Pancreas (tissue), 10 donors: Measurements from ENCODE around the gene RABEPK. TPM values are rescaled to one million over a fixed set of nuclear protein-coding genes. Genes with fewer than 3 reads are reported as not detected.

Experiments
- ATAC-seq, 4 donors: fragments of 200-7000 bp; cut with Tn5 transposase; one replicate each; pipeline versions ENCODE4 v1.8.0 to v1.9.1; 2020; ENCODE audit warnings: mild to moderate bottlenecking in 4 of 4, moderate library complexity in 4 of 4
- DNase-seq, 6 donors: peaks; one replicate each; pipeline ENCODE4 v3.0.0-alpha.2; 2020
- FAIRE-seq: peaks from 2 replicates; lab custom pipeline; 2012; peaks lifted over from hg19 to GRCh38; lab: Jason Lieb, UNC
- H3K27ac ChIP-seq, 4 donors: fragments of 200-600 bp; sonication (generic); 1 replicate in 3 of 4; 2 replicates in 1 of 4; pipeline versions ENCODE4 v1.5.0 to v1.8.0; 2020
- H3K27me3 ChIP-seq, 4 donors: fragments of 200-600 bp; one replicate each; pipeline ENCODE4 v1.8.0; 2021
- H3K36me3 ChIP-seq, 3 donors: fragments of 200-600 bp; sonication (generic) in 1 of 3; one replicate each; pipeline versions ENCODE4 v1.5.0 to v1.8.0; 2020 to 2021
- H3K4me1 ChIP-seq, 3 donors: fragments of 200-600 bp; one replicate each; pipeline ENCODE4 v1.8.0; 2021
- H3K4me3 ChIP-seq, 4 donors: fragments of 200-600 bp; sonication (generic) in 2 of 4; one replicate each; pipeline versions ENCODE4 v1.5.0 to v1.8.0; 2020 to 2021
- H3K9me3 ChIP-seq, 4 donors: fragments of 200-600 bp; one replicate each; pipeline ENCODE4 v1.8.0; 2021
- WGBS, 2 donors: extraction: QIAGEN DNeasy Blood & Tissue Kit; methylation state at CpG; one replicate each; pipeline ENCODE4 v1.1.7; 2013; 5-methylcytosine and 5-hydroxymethylcytosine counted together
- intact Hi-C, 3 donors: fragments of 100-400 bp; cut with DNase I; formaldehyde crosslinking; loops; one replicate each; pipeline versions ENCODE4 v1.11.1 to v1.14.2; 2022
- polyA plus RNA-seq, 2 donors: library from polyadenylated mRNA; stranded (reverse); fragments of 200-250 nt; gene quantifications; one replicate each; pipeline ENCODE4 v1.2.3, GENCODE V29; 2013
- total RNA-seq, 6 donors: library from RNA; stranded (reverse); fragmentation: NEBNext Ultra II Directional in 4 of 6; extraction: Animal tissue kit (Norgen Biotek cat#: 25700) in 4 of 6; gene quantifications; one replicate each; pipeline versions ENCODE4 v1.2.1 to v1.2.4, GENCODE V29; 2021 to 2023
- TF ChIP-seq, protein P1 (sequence below), 4 donors: fragments of 200-600 bp; sonication (generic) in 3 of 4; IDR thresholded peaks; one replicate each; pipeline versions ENCODE4 v1.5.0 to v1.8.0; 2021; ENCODE audit warnings: antibody characterized with exemption in 4 of 4
- donor health status: healthy with polysubstance abuse.
- donor health status: DM: no; HTN: no; CAD: no; lungs with moderate emphysema.
- donor health status: DM: no; HTN: no; CAD: no.
- donor health status: control.
- donor health status: control.
- donor health status: Bipolar disorder and iron deficiency.
- donor health status: DM: yes; HTN: yes; CAD: no.
- donor health status: DM: no; HTN: no; CAD: no.
- donor health status: DM: no; HTN: no; CAD: no.
- donor health status: DM: yes; HTN: yes; CAD: no.

RABEPK gene
- total and polyA plus RNA-seq, 8 donors, result 4.1 to 13.8 (median 7.5) TPM

DNA sequence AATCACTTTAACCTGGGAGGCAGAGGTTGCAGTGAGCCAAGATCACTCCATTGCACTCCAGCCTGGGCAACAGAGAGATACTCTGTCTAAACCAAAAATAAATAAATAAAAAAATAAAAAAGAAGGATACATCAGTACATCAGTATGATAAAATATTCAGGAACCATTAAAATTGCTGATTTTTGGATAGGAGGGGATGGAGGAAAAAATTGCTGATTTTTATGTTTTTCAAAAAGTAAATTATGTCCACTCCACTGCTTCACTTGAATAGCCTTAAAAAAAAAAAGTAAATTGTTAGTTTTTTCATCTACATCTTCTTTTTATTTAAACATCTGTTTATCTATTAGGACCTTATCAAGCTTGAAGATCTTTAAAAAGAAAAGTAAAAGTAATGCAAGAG, 53.9 kb downstream of the RABEPK start:
- Histone ChIP-seq H3K27me3 (no peaks in the 10 kb centered on the region), H3K9me3 (no peaks in the 10 kb centered on the region), H3K4me1 (no peaks in the 10 kb centered on the region), H3K27ac (no peak overlapping the region), H3K36me3 (no peaks in the 10 kb centered on the region), H3K4me3 (no peak overlapping the region)
- FAIRE-seq, result no peak
- no peak for DNase-seq
- intact Hi-C loops, result no loop called here
- TF ChIP-seq, protein P1, sequence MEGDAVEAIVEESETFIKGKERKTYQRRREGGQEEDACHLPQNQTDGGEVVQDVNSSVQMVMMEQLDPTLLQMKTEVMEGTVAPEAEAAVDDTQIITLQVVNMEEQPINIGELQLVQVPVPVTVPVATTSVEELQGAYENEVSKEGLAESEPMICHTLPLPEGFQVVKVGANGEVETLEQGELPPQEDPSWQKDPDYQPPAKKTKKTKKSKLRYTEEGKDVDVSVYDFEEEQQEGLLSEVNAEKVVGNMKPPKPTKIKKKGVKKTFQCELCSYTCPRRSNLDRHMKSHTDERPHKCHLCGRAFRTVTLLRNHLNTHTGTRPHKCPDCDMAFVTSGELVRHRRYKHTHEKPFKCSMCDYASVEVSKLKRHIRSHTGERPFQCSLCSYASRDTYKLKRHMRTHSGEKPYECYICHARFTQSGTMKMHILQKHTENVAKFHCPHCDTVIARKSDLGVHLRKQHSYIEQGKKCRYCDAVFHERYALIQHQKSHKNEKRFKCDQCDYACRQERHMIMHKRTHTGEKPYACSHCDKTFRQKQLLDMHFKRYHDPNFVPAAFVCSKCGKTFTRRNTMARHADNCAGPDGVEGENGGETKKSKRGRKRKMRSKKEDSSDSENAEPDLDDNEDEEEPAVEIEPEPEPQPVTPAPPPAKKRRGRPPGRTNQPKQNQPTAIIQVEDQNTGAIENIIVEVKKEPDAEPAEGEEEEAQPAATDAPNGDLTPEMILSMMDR (IDR thresholded peaks at IDR 0.05), result no peak
- ATAC-seq, result no peak

DNA sequence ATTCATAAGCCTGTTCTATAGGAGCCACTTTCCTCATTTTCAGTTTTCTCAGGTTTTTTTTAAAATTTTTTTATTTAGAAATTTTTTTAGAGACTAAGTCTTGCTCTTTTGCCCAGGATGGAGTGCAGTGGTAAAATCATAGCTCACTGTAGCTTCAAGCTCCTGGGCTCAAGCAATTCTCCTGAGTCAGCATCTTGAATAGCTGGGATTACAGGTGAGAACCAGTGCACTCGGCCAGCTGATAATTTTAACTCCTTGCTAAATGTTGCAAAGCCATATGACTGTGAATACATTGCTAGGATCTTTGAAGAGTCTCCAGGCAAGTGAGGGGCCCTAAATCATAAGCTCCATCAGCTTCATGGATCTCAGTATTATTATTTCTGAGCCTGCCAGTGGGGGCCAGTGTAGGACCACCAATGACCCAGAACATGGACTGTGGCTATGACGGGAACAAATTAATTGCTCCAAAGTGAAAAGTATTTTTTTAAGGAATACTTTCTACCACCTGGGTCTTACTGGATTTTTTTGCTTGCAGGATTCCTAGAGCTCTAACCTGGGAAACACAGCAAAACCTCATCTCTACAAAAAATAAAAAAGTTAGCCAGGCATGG, 55.5 kb downstream of the RABEPK start:
- FAIRE-seq, result no peak
- intact Hi-C loops, result no loop called here
- no peaks in the 10 kb centered on the region for H3K4me1 ChIP-seq
- H3K9me3 ChIP-seq, result no peaks in the 10 kb centered on the region
- H3K4me3 ChIP-seq, result no peak overlapping the region
- H3K27ac ChIP-seq, result no peak overlapping the region
- H3K27me3 ChIP-seq, result no peaks in the 10 kb centered on the region
- TF ChIP-seq, protein P1 (IDR thresholded peaks at IDR 0.05), result no peak
- DNase-seq, result no peak
- no peaks in the 10 kb centered on the region for H3K36me3 ChIP-seq
- ATAC-seq, result peak in 3 of 4 donors; percentile 70 to 77 (median 71)
- 20 to 26% methylated on average over 2 of the region's 2 CpGs for WGBS, 2 donors

DNA sequence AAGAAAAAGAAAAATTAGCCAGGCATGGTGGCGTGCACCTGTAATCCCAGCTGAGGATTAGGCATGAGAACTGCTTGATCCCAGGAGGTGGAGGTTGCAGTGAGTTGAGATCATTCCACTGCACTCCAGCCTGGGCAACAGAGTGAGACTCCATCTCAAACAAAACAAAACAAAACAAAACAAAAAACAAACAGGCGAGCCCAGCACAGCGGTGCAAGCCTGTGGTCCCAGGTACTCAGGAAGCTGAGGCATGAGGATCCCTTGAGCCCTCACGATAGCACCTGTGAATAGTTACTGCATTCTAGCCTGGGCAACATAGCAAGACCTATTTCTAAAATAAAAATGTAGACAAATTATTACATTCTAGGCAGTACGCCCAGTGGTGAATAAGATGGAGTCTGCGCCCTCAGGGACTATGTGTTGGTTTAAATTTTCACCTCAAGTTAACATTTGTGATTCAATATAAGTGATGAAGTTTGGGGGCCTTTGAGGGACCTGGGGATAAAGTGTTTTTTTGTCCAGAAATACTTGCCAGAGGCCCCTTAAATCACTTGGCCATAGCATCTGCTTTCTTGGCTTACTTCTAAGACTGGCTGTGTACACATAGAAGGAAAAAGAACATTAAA, 57.9 kb downstream of the RABEPK start:
- no peak for DNase-seq
- FAIRE-seq, result no peak
- 94 to 95% methylated on average over 6 of the region's 6 CpGs for WGBS, 2 donors
- H3K27ac ChIP-seq, result no peak overlapping the region
- no peaks in the 10 kb centered on the region for H3K27me3 ChIP-seq
- H3K36me3 ChIP-seq, result no peaks in the 10 kb centered on the region
- TF ChIP-seq, protein P1 (IDR thresholded peaks at IDR 0.05), result no peak
- ATAC-seq, result no peak
- H3K4me1 ChIP-seq, result peaks cover 0 to 8% (median 6%) of the 10 kb centered on the region in 3 donors
- no peak overlapping the region for H3K4me3 ChIP-seq
- no peaks in the 10 kb centered on the region for H3K9me3 ChIP-seq
- intact Hi-C loops, result no loop called here

DNA sequence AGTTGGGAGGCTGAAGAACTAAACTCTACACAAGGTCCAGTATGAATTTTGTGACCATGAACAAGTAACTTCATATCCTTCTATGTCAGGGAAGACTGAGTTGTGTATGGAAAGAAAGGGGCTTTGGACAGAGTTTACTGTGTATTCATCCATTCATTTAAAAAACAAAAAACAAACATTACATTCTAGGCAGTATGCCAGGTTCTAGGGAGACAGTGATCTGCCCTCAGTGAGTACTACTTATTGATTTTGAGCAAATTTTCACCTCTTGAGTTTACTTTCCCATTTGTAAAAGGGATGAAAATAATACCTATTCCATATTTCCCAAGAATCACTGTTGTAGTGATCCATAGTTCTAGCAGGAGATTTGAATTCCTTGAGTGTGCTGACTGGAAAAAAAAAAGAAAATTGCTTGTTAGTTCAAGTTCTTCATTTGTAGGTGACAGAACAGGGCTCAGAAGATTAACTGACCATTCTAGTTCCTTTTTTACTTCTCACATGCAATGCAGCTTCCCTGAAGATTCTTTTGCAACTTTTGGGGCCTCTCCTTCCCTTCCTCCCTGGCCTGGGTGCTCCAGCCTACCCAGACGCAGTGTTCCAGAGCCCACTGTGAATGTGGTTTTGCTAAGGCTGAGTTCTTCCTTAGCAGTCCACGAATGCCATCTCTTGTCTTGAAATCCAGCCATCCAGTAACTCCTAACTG, 58.6 kb downstream of the RABEPK start:
- no peak for FAIRE-seq
- Histone ChIP-seq H3K4me3 (no peak overlapping the region), H3K27me3 (no peaks in the 10 kb centered on the region), H3K9me3 (no peaks in the 10 kb centered on the region), H3K36me3 (no peaks in the 10 kb centered on the region), H3K4me1 (peaks cover 0 to 8% (median 6%) of the 10 kb centered on the region in 3 donors), H3K27ac (no peak overlapping the region)
- 57 to 74% methylated on average over 2 of the region's 2 CpGs for WGBS, 2 donors
- TF ChIP-seq, protein P1 (IDR thresholded peaks at IDR 0.05), result no peak
- ATAC-seq, result no peak
- intact Hi-C loops, result no loop called here
- no peak for DNase-seq

DNA sequence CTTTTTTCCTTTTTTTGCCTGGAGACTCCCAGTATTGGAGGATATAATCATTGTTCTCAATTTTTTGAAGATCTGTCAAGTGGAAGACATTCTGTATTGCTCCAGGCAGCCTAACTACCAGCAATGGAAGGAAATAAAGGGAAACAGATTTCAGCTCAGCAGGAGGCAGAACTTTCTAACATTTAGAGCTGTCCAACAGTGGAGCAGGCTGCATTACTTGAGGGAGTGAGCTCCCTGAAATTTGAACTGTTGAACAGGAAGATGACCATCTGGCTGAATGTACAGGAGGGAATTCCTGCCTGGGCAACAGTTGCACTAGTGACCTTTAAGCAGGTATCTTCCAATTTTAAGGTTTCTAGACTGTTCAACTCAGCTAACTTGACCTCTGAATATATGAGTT, 60.2 kb downstream of the RABEPK start:
- DNase-seq (no peak), ATAC-seq (no peak), FAIRE-seq (no peak)
- Histone ChIP-seq H3K4me1 (peaks cover 0 to 8% (median 6%) of the 10 kb centered on the region in 3 donors), H3K27me3 (no peaks in the 10 kb centered on the region), H3K36me3 (no peaks in the 10 kb centered on the region), H3K27ac (peak overlapping the region in 1 of 4 donors; percentile 77), H3K9me3 (no peaks in the 10 kb centered on the region), H3K4me3 (no peak overlapping the region)
- intact Hi-C loops, result no loop called here
- TF ChIP-seq, protein P1 (IDR thresholded peaks at IDR 0.05), result no peak
